ENCODE results near the gene POLR3F.
"Not testable (repeated sequence)": the region's sequence is repeated elsewhere in the genome, so short reads cannot be mapped to it uniquely, and the experiment has no call there.

DNA sequence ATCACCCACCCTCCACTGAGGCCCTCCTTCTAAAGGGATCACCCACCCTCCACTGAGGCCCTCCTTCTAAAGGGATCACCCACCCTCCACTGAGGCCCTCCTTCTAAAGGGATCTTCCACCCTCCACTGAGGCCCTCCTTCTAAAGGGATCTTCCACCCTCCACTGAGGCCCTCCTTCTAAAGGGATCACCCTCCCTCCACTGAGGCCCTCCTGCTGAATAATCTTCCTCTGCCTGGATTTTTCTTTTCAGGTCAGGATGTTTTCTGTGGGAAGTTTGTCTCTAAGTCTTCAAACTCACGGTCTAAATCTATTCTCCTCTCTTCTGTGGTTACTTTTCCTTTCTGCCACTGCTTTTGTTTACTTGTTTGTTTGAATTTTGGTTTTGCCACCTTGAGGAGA is 34.5 kb downstream of the POLR3F start:
- TF ChIP-seq, protein P1, sequence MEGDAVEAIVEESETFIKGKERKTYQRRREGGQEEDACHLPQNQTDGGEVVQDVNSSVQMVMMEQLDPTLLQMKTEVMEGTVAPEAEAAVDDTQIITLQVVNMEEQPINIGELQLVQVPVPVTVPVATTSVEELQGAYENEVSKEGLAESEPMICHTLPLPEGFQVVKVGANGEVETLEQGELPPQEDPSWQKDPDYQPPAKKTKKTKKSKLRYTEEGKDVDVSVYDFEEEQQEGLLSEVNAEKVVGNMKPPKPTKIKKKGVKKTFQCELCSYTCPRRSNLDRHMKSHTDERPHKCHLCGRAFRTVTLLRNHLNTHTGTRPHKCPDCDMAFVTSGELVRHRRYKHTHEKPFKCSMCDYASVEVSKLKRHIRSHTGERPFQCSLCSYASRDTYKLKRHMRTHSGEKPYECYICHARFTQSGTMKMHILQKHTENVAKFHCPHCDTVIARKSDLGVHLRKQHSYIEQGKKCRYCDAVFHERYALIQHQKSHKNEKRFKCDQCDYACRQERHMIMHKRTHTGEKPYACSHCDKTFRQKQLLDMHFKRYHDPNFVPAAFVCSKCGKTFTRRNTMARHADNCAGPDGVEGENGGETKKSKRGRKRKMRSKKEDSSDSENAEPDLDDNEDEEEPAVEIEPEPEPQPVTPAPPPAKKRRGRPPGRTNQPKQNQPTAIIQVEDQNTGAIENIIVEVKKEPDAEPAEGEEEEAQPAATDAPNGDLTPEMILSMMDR (conservative IDR thresholded peaks at IDR 0.05) = not testable (repeated sequence)
- TF ChIP-seq ZFX (IDR thresholded peaks at IDR 0.05) = not testable (repeated sequence)

All from C4-2B (cell line).